DND-41 (cell line): ENCODE data around the gene DHX29.

Experiments used
- ATAC-seq: fragments of 200-7000 bp; cut with Tn5 transposase; 3 replicates; pipeline ENCODE4 v1.9.1; 2021; ENCODE audit warnings: low read depth; ENCODE audit not compliant: insufficient read depth
- DNase-seq: peaks from one replicate; pipeline ENCODE4 v3.0.0-alpha.2; 2020
- H2AFZ ChIP-seq: 2 replicates; pipeline ENCODE4 v1.6.0; 2012; ENCODE audit warnings: low read depth, low read length
- H3K27ac ChIP-seq: 2 replicates; pipeline ENCODE4 v1.5.1; 2012; ENCODE audit warnings: low read length, inconsistent platforms
- H3K27me3 ChIP-seq: fragments of 200-600 bp; sonication (generic); 2 replicates; pipeline ENCODE4 v1.6.0; 2012; ENCODE audit warnings: low read length, mild to moderate bottlenecking, inconsistent platforms; ENCODE audit not compliant: insufficient read depth, poor library complexity
- H3K36me3 ChIP-seq: 2 replicates; pipeline ENCODE4 v1.5.1; 2012; ENCODE audit warnings: low read length, inconsistent platforms; ENCODE audit not compliant: insufficient read depth
- H3K4me1 ChIP-seq: 2 replicates; pipeline ENCODE4 v1.5.1; 2012; ENCODE audit warnings: mild to moderate bottlenecking, low read length; ENCODE audit not compliant: insufficient read depth
- H3K4me2 ChIP-seq: 2 replicates; pipeline ENCODE4 v1.6.0; 2012; ENCODE audit warnings: mild to moderate bottlenecking, moderate library complexity, low read length, inconsistent platforms; ENCODE audit not compliant: insufficient read depth
- H3K4me3 ChIP-seq, 2 experiments: fragments of 200-600 bp in 1 of 2; shearing (Covaris generic) in 1 of 2; 2 replicates each; pipeline ENCODE4 v1.5.1; 2012 to 2016; ENCODE audit warnings: inconsistent platforms in 2 of 2, low read length in 2 of 2, mild to moderate bottlenecking in 2 of 2, low read depth in 1 of 2, moderate library complexity in 1 of 2
- H3K79me2 ChIP-seq: 2 replicates; pipeline ENCODE4 v1.6.0; 2012; ENCODE audit warnings: low read length, inconsistent platforms; ENCODE audit not compliant: insufficient read depth
- H3K9ac ChIP-seq: 2 replicates; pipeline ENCODE4 v1.6.0; 2012; ENCODE audit warnings: low read depth, mild to moderate bottlenecking, inconsistent platforms, low read length, moderate library complexity
- H3K9me3 ChIP-seq: 2 replicates; pipeline ENCODE4 v1.5.1; 2012; ENCODE audit warnings: low read length, moderate library complexity, mild to moderate bottlenecking, inconsistent platforms; ENCODE audit not compliant: insufficient read depth, severe bottlenecking
- H4K20me1 ChIP-seq: 2 replicates; pipeline ENCODE4 v1.6.0; 2012; ENCODE audit warnings: low read length; ENCODE audit not compliant: insufficient read depth
- EZH2 ChIP-seq: IDR thresholded peaks from 3 replicates; pipeline ENCODE4 v1.6.1; 2012; ENCODE audit warnings: borderline replicate concordance, low read depth, mild to moderate bottlenecking, moderate library complexity, low read length, inconsistent platforms; ENCODE audit not compliant: severe bottlenecking
- TF ChIP-seq, protein P1 (sequence below): IDR thresholded peaks from 2 replicates; pipeline ENCODE4 v1.5.1; 2012; ENCODE audit warnings: borderline replicate concordance, low read length, moderate library complexity, mild to moderate bottlenecking; ENCODE audit not compliant: poor library complexity, severe bottlenecking; ENCODE audit errors: extremely low read depth

The DHX29 gene

GRCh38 chr5:55222985-55223811 is 84.3 kb downstream of the DHX29 start:
- Histone ChIP-seq H3K4me1 (peaks cover 6% of the 10 kb centered on the region; the same call in 1 of the 2 replicates), H3K4me3 (no peak overlapping the region), H3K27ac (no peak overlapping the region), H3K79me2 (no peaks in the 10 kb centered on the region), H3K36me3 (no peaks in the 10 kb centered on the region), H2AFZ (no peak overlapping the region), H4K20me1 (no peaks in the 10 kb centered on the region), H3K9ac (no peak overlapping the region), H3K27me3 (peaks cover 26% of the 10 kb centered on the region), H3K4me2 (no peak overlapping the region), H3K9me3 (no peaks in the 10 kb centered on the region)
- no peak for ATAC-seq
- TF ChIP-seq, protein P1, sequence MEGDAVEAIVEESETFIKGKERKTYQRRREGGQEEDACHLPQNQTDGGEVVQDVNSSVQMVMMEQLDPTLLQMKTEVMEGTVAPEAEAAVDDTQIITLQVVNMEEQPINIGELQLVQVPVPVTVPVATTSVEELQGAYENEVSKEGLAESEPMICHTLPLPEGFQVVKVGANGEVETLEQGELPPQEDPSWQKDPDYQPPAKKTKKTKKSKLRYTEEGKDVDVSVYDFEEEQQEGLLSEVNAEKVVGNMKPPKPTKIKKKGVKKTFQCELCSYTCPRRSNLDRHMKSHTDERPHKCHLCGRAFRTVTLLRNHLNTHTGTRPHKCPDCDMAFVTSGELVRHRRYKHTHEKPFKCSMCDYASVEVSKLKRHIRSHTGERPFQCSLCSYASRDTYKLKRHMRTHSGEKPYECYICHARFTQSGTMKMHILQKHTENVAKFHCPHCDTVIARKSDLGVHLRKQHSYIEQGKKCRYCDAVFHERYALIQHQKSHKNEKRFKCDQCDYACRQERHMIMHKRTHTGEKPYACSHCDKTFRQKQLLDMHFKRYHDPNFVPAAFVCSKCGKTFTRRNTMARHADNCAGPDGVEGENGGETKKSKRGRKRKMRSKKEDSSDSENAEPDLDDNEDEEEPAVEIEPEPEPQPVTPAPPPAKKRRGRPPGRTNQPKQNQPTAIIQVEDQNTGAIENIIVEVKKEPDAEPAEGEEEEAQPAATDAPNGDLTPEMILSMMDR = no peak
- no peak for TF ChIP-seq EZH2
- DNase-seq = no peak

GRCh38 chr5:55222092-55222984 is 85.2 kb downstream of the DHX29 start:
- peaks cover 6% of the 10 kb centered on the region; the same call in 1 of the 2 replicates for H3K4me1 ChIP-seq
- TF ChIP-seq EZH2 = no peak
- TF ChIP-seq, protein P1 = no peak
- no peak overlapping the region for H3K4me2 ChIP-seq
- no peak overlapping the region for H3K9ac ChIP-seq
- H2AFZ ChIP-seq = no peak overlapping the region
- H3K36me3 ChIP-seq = no peaks in the 10 kb centered on the region
- H3K79me2 ChIP-seq = no peaks in the 10 kb centered on the region
- H3K9me3 ChIP-seq = no peaks in the 10 kb centered on the region
- DNase-seq = no peak
- no peak overlapping the region for H3K27ac ChIP-seq
- H3K4me3 ChIP-seq = no peak overlapping the region
- no peaks in the 10 kb centered on the region for H4K20me1 ChIP-seq
- no peak for ATAC-seq
- peaks cover 17% of the 10 kb centered on the region for H3K27me3 ChIP-seq

DNA sequence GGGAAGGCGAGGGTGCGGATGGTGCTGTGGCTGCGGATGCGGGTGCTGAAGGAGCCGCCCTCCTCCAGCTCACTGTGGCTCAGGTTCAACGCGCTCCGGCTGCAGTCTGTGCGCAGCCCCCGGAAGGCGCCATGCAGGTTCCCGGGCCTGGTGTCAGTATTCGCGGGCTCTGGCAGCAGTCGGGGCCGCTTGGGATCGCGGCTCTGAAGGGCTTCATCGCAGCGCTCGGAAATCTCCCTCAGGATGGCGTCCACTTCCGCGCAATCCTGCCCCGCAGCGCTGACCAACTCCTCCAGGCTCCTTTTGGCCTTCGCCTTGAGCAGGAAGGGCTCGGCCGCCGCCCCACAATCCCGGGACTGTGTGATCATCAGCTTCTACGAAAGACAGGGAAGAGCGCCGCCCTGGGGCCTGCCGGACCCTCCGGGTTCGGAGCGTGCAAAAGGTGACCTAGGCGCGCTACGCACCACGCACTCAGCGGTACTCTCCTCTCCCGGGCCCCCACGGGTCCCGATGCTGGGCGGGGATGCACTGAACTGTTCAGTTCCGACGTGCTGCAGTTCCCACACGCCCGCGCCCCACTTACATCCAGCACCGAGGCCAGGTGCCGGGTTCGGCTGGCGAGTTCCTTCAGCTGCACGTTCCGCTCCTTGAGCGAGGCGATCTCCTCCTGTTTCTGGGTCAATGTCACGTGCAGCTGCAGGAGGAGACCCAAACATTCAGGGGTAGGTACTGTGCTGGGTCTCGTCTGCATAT is 86.9 kb downstream of the DHX29 start:
- no peak for ATAC-seq
- Histone ChIP-seq H3K27ac (no peak overlapping the region), H3K9me3 (no peaks in the 10 kb centered on the region), H3K9ac (no peak overlapping the region), H3K27me3 (peaks cover 2% of the 10 kb centered on the region), H3K4me2 (no peak overlapping the region), H3K36me3 (no peaks in the 10 kb centered on the region), H3K4me3 (no peak overlapping the region), H2AFZ (no peak overlapping the region), H3K79me2 (no peaks in the 10 kb centered on the region), H4K20me1 (no peaks in the 10 kb centered on the region), H3K4me1 (no peaks in the 10 kb centered on the region)
- TF ChIP-seq, protein P1 = no peak
- no peak for TF ChIP-seq EZH2
- DNase-seq = no peak
